Stimulated activated CD4-positive, alpha-beta T cell treated with anti-CD3 and anti-CD28 coated beads, Interleukin-15, amount 100 ng/mL, for 48 hours (primary cell): ENCODE results near the gene PDGFD.

Source experiments
- DNase-seq, 2 donors: peaks; one replicate each; pipeline ENCODE4 v3.0.0-alpha.2; 2020; ENCODE audit warnings: low read depth in 2 of 2

The PDGFD gene

DNA sequence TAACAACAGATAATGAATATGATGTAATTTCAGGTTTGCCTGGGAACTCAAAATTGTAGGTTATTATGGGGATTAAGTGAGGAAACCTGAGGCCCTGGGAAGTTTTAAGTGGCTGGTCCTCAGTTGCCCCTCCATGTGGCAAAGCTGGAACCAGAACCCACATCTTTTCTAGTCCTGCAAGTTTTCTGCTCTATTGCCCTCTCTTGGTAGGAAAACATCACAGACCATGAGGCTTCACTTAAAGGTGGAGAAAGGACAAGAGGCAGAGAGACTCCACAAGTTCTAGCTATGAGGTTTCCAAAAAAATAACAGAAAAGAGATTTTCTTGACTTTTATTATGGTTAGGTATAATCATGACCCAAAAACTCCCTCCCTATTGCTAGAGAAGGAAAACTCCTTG is 243.0 kb downstream of the PDGFD start:
- no peak for DNase-seq

DNA sequence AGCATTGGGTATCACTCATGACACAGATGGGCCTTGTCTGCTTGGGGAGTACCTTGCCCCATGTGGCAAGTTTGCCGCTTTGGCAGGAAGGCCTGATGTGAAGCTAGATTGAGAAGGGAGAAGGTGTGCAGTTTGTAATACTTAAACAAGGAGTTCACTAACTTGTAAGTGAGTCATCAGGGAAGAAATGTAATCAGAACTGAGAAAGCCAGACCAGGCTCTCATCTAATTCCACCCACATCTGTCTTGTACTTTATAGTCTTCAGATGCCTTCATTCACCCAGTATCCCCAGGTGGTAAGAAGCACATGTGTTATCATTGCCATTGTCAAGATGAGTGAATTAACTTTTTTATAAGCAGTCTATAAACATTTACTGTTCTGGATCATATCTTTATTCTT is 243.5 kb downstream of the PDGFD start:
- no peak for DNase-seq

DNA sequence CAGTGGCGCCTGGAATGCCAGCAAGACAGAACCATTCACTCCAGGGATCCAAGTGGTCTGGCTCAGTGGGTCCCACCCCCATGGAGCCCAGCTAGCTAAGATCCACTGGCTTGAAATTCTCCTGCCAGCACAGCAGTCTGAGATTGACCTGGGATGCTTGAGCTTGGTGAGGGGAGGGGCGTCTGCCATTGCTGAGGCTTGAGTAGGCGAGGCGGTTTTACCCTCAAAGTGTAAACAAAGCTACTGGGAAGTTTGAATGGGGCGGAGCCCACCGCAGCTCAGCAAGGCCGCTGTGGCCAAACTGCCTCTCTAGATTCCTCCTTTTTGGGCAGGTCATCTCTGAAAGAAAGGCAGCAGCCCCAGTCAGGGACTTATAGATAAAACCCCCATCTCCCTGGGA is 253.2 kb downstream of the PDGFD start:
- DNase-seq, result no peak

DNA sequence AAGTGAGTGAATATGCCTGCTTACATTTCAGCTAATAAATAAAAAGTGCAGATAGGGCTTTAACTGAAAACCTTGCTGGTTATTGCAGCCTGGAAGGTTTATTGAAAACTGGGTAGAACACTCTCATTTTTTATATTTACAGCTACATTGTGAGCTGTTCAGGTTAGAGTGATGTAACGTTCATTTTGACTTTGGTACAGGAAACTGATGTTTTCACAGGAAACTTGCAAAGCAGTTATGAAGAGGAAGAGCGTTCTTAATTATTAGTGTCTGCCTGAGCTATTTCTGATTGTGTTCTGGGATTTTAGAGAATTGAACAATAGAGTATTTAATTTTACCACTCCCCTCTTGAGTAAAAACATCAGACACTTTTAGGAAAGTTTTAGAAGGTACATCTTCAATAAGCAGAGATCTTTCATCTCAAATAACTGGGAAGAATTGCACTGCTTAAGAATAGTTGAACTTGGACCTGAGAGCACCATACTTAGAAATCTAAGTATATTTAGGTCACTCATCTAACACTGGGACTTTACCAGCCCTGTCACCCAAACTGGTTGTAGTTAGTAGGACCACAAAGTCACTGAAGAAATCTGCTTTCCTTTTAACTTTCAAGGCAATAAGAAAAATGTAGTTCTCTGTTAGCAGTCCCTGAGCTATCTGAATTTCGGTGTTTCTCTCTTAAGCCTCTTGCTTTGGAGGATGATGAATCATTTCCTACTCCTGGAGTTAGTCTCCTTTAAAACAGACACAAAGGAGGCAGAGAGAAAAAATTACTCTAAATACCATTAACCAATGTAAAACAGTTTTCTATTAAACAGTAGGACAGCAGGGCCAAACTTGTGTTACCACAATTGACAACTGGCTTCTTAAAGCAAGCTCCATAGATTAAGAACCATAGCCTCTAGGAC is 256.1 kb downstream of the PDGFD start:
- DNase-seq, result no peak

DNA sequence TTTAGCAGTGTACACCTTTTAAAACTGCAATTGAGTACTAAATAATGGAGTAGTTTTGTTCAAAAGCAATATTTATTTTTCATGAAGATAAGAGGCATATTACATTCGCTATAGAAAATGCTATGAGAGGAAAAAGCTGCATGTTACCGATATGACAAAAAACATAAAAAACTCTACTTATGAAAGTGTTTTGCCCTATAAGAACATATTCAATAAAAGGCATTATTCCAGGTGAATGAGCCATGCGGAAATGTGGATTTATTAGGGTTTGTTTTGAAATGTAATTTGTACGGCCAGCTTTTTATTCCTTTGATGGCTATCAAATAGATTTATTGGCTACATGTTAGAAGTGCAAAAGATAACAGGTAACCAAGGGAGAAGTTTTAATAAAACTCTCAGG is 256.8 kb downstream of the PDGFD start:
- no peak for DNase-seq

DNA sequence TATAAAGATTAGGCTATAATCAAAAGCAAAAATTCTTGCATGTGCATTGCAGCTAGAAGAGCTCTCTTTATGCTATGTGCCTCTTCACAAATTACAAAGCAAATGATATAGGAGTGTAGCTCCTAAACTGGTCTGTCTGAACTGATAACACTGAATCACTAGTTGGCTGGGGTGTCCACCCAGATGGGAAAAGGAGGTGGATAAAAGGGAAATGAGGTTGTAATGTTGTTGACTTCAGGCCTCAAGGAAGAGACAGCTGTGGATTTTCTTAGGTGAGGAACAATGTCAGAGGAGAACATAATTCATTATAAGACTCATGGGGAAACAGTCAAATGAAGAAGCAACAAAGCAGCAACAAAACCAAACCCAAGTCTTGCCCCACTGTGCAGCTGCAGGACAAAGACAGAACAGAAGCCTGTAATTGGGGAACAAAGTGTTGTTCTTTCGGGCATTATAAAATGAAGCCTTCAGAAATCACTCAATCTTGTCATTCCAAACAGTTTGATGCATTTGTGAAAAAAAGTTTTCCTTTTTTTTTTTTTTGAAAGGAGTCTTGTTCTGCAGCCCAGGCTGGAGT is 257.6 kb downstream of the PDGFD start:
- DNase-seq, result no peak

DNA sequence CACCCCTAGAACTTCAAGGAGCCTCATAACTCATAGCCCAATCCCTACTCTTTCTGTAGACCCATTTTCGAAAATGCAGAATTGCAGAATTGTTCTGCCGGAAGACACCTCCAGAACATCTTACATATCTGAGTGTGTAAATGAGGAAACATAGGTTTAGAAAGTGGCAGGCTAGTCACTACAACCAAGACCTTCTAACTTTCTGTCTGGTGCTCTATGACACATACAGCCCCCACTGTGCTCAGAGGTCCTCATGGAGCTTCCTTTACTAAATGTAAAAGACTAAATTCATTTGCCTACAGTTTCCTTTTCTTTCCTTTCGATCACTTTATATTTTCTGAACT is 259.7 kb downstream of the PDGFD start:
- no peak for DNase-seq

DNA sequence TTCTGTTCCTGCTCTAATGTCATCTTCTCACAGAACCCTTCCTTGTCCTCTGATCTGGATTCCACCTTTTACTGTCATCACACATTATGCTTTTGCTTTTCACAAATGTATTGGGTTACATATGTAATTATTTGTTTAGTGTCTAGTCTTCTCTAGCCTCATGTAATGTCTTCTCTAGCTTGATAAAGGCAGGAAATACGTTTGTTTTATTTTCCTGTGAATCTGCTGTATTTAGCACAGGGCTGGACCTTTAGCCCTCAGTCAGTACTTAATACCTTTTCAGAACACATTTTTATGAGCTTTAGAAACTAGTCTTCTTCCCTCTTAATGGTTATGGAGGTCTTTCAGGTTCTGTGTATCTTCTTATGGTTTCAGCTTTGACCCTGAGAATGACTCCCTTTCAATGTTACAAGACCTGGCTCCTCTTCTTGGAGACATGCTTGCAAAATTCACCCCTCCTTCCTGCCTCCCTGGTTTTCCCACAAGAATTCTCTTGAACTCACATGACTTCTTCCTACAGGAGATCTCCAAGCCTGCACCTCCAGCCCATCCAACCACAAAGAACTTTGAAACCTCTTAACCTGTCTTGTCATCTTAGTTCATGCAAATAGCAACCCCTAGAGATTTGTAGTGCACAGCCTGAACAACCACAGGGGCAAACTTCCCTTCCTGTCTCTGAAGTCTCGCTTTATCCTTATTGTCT is 260.2 kb downstream of the PDGFD start:
- DNase-seq, result no peak

DNA sequence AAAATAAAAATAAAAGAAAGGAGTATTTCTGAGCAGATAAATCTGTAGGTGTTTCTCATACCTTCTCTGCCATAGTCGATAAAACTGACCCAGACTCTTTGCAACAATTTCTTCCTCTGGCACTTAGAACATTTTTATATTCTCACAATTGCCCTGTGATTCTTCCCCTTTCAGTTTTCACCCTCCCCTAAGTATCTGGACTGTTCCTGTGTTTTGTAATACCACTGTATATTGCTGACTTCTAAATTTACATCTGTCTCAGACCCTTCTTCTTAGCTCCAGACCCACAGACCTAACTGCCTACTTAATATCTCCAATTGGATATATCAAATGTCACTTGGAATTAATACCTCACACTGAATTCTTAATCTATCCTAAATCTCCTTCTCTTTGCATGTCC is 261.0 kb downstream of the PDGFD start:
- DNase-seq, result no peak

DNA sequence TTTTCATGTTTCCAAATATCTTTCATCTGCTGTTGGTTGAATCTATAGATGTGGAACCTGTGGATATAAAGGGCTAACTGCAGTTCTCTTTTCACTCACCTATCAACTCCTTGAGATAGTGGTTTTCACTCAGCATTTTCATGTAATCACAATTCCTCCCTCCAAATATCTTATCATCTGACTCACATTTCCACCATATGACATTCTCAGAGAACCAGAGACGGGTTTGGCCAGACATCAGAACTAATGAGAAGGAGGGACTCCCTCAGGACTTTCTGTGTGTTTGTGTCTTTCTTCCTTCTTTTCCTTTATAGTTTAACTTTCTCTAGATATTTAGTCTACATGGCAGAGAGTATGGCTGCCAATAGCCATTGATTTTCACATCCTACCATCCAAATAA is 262.3 kb downstream of the PDGFD start:
- DNase-seq, result no peak

DNA sequence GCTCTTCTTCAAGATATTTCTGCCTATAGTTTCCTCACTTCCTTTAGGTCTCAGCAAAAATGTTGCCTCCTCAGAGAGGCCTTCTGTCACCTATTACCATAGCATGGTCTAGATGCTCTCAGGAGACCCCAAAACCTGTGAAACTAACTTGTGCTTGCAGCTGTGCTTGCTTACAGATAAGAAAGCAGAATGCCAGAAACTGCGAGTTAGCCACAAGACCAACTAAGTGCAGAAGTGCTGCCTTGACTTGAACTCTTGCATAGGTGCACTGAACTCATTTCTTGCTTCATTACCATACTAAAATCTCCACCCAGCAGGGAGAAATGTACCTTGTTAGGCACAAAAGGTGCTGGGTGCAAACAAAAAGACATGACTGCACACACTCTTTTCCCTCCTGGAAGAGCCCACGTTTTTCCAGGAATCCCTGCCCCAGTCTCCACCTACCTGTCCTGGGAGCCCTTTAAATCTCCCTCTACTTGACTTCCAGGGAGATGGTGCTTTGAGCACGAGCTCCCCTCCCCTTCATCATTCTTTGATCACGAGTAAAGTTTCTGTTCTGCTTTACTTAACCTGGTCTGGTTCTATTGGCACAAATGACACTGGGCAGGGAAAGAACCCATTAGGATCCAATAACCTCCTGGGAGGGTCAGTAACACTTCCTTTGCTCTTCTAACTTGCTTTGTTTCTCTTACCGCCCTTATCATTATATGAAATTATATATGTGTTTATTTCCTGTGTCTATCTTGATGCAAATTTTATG is 265.2 kb downstream of the PDGFD start:
- DNase-seq, result no peak

DNA sequence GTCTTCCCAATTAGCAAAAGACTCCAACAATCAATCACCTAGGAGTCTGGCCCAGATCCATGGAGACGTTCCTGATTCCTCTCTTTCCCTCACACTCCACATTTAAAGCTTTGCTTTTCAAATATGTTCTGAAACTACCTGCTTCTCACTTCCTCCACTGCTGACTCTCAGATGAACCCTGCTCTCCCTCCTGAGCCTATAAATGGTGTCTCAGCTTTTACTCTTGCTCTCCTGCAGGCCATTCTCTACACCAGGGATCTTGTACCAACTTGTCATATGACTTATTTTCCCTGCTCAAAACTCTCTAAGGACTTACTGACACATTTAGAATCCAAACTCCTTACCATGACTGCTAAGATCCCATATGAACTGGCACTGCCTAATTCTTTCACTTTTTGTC is 265.9 kb downstream of the PDGFD start:
- DNase-seq, result no peak

DNA sequence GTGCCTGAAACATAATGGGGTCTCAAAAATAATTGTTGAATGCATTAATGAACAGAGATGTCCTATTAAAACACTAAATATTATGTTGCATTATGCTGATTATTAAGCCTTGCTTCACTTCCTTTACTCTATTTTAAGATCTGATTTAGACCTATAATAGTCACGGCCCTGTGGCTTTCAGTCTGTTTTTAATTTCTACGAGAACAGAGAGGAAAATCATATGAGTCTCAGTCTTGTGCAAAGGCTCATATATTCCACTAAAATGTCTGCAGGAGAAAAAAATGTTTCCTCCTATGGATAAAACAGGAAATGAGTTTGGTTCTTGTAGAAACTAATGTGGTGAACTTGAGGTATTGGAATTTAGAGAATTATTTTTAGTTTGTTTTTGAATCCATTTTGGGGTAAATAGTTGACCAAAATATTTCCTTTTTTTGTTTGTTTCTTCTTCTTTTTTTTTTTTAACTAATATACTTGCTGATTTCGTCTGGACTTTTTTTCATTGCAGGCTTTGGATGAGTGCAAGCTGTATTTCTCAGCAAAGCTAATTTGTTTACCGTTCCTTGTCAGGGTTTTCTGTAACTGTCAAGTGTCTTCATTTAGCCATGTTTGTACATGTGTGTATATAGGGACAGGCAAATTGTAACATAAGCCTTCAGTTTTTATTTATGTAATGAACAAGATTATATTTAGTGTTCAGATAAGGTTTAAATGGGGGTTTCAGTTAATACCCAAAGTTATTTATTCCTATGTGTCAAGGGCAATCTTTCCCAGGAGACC is 266.6 kb downstream of the PDGFD start:
- DNase-seq, result no peak

DNA sequence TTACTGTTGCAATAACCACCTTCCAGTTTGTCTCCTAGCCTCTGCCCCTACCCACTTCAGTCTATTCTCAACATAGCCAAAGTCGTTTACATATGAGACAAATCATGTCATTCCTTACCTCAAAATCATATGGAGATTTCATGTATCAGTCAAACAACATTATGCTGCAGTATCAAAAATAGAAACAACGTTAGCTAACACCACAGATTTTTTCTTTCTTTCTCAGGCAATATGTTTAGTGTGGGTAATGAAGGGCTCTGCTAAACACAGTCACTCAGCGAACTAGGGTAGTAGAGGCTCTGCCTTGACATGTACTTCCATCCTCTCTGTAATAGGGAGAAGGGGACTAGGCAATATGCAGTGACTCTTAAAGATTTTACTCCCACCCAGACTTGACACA is 268.8 kb downstream of the PDGFD start:
- DNase-seq, result no peak

DNA sequence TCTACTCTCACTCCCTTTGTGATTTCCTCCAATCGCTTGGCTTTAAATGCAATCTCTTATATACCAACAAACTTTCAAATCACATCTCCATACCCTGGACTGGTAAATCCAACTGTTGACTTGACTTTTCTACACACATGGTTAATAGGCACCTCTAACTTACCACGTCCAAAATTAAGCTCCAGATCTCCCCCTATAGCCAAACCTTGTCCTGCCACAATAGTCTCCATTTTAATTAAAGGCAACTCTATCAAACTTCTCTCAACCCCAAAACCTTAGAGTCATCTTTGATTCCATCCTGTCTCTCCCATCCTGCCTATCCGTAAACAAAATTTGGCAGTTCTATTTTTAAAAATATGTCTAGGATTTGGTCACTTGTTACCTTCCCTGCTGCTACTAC is 269.3 kb downstream of the PDGFD start:
- DNase-seq, result no peak

DNA sequence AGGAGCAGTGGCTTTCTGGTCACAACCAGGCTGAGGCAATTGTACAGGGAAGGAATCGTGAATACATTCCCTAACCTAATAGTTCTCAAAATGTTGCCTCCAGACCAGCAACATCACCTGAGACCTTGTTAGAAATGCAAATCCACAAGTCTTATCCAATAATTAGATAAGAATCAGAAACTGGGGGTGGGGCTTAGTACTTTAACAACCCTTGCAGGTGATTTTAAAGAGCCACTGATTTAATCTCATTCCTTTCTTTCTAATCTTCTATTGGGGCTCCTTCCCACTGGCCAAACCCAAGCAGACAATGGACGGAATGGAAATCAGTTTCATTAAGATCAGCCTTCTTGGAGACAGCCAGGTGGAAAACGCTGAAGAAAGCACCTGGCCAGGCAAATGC is 269.9 kb downstream of the PDGFD start:
- no peak for DNase-seq

DNA sequence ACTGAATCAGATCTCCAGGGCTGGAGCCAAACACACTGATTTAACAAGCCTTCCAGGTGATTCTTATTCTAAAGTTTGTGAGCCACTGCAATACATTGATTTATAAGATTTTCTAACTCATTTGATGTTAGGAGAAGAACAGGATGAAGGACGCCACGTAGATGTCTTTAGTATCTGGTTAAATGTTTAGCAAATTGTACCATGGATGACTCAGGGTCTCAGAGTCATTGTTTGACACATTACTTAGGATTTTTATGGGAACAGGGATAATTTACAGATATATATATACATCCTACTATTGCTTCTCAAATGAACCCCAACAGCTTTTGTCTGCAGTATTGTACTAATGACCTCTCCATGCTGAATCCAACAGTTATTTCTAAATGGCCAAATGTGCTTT is 270.6 kb downstream of the PDGFD start:
- no peak for DNase-seq

DNA sequence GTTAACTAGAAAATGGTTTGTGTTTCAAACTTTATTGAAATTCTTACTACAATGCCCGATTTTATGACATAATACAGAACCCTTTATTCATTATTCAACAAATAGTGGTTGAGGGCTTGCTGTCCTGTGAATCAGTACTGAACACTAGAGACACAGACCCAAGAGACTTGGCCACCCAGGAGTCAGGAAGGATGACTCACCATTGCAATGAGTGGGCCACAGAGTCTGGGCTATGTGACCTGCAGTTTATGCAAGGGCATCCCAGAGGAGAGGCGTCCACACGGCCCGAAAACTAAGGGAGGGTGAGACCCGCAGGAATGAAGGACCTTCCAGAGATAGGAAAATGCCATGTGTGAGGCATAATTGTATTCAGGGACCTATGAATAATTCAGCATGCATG is 271.3 kb downstream of the PDGFD start:
- no peak for DNase-seq

DNA sequence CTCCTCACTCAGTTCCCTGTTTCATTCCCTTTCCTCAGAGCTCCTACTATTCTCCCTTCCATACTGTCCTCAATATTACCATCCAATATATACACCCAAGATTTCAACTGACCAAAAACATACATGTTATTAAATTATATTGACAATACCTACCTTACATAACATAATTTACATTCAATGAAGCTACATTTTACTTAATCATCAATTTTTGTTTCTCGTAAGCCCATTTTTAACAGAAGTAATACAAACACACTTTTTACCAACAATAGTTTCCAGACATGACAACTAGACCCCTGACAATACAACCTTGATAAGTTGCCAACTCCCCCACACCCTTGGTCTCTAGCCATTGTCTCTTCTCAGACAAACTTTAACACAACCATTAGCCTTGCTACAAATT is 273.3 kb downstream of the PDGFD start:
- DNase-seq, result no peak

DNA sequence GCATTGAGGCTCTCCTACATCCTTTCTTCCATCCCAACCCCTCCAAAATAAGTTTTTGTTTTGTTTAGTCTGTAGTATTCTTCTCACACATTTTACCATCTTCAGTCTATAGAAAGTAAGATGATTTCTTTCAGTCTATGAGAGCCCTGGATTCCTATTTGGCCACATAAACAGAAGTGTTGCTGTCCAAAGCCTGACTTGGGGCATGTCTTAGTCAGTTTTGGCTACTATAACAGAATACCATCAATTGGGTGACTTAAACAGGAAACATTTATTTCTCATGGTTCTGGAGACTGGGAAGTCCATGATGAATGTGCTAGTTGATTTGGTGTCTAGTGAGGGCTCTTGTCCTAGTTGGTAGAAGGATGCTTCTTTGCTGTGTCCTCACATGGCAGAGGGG is 274.3 kb downstream of the PDGFD start:
- no peak for DNase-seq

DNA sequence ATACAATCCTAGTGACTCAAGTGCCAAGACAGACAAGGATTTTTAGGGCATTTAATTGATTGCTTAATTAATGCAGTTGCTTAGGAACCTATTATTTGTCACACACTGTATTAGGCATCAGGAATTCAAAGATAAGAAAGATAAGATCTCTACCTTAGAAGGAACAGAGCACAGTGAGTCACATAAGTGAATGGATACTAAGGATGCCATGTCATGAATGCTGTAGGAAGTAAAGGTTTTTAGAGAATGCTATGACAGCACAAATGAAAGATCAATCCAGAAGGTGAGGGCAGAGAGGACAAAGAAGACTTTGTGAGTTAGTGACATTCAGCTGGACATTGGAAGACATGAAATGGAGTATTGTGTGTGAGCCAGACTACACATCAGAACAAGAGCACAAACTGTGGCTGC is 275.4 kb downstream of the PDGFD start:
- no peak for DNase-seq
